CD4-positive, alpha-beta T cell (primary cell): ENCODE measurements around the gene TMUB1. TPM values are rescaled to one million over a fixed set of nuclear protein-coding genes. Genes with fewer than 3 reads are reported as not detected.
A peak's percentile ranks its signal among the peaks of the same experiment; 100 is the strongest.

Experiments used
- ATAC-seq: fragments of 200-7000 bp; cut with Tn5 transposase; one replicate; pipeline ENCODE4 v1.10.0; 2022; ENCODE audit warnings: mild to moderate bottlenecking; ENCODE audit not compliant: poor library complexity
- CTCF ChIA-PET: fragments of 350-600 bp; sonication (Branson Sonifier 250); formaldehyde crosslinking; loops from one replicate; lab custom pipeline; 2021; ENCODE audit warnings: antibody characterized with exemption, inconsistent platforms; lab: Charles Lee
- POLR2A ChIA-PET: fragments of 350-600 bp; sonication (Branson Sonifier 250); formaldehyde crosslinking; loops from one replicate; lab custom pipeline; 2021; ENCODE audit warnings: antibody characterized with exemption, inconsistent platforms; lab: Charles Lee
- DNase-seq, 14 experiments: peaks; one replicate each; pipeline ENCODE4 v3.0.0-alpha.2; 2013 to 2020; ENCODE audit warnings: mixed read lengths in 2 of 14
- H3K27ac ChIP-seq, 2 donors: one replicate each; pipeline versions ENCODE4 v1.5.1 to v1.7.0; 2013; ENCODE audit warnings: low read length in 2 of 2, low read depth in 1 of 2, mild to moderate bottlenecking in 1 of 2
- H3K27me3 ChIP-seq, 2 experiments: 1 replicate in 1 of 2; 2 replicates in 1 of 2; pipeline versions ENCODE4 v1.6.1 to v1.7.0; 2013; ENCODE audit warnings: low read length in 2 of 2, control low read depth in 1 of 2, mild to moderate bottlenecking in 1 of 2, moderate library complexity in 1 of 2; ENCODE audit not compliant: insufficient read depth in 2 of 2, control insufficient read depth in 1 of 2
- H3K36me3 ChIP-seq: one replicate; pipeline ENCODE4 v1.6.1; 2013; ENCODE audit warnings: low read length, control low read depth; ENCODE audit not compliant: insufficient read depth
- H3K4me1 ChIP-seq: one replicate; pipeline ENCODE4 v1.6.1; 2013; ENCODE audit warnings: low read length, control low read depth; ENCODE audit not compliant: insufficient read depth
- H3K4me3 ChIP-seq: one replicate; pipeline ENCODE4 v1.5.1; 2013; ENCODE audit warnings: mild to moderate bottlenecking, low read length, moderate library complexity
- H3K9me3 ChIP-seq, 2 experiments: 1 replicate in 1 of 2; 2 replicates in 1 of 2; pipeline versions ENCODE4 v1.6.1 to v1.7.0; 2013; ENCODE audit warnings: low read length in 2 of 2, mild to moderate bottlenecking in 2 of 2, control low read depth in 1 of 2, moderate library complexity in 1 of 2; ENCODE audit not compliant: control insufficient read depth in 1 of 2, insufficient read depth in 1 of 2
- H3K27ac Mint-ChIP-seq: one replicate; pipeline ENCODE4 v1.8.0; 2020; ENCODE audit warnings: mixed read lengths
- H3K27me3 Mint-ChIP-seq: one replicate; pipeline ENCODE4 v1.8.0; 2021; ENCODE audit warnings: mixed read lengths
- H3K36me3 Mint-ChIP-seq: one replicate; pipeline ENCODE4 v1.8.0; 2021; ENCODE audit warnings: low read depth, mixed read lengths
- H3K4me1 Mint-ChIP-seq: one replicate; pipeline ENCODE4 v1.8.0; 2021; ENCODE audit warnings: low read depth, mixed read lengths
- H3K4me3 Mint-ChIP-seq: one replicate; pipeline ENCODE4 v1.8.0; 2020; ENCODE audit warnings: mild to moderate bottlenecking, mixed read lengths
- H3K9me3 Mint-ChIP-seq: one replicate; pipeline ENCODE4 v1.8.0; 2020; ENCODE audit warnings: mixed read lengths
- CTCF ChIP-seq: fragments of 200-600 bp; IDR thresholded peaks from one replicate; pipeline ENCODE4 v1.8.0; 2022; ENCODE audit warnings: antibody characterized with exemption, mild to moderate bottlenecking
- intact Hi-C, 2 experiments: fragments of 100-400 bp; cut with DNase I in 1 of 2; cut with micrococcal nuclease in 1 of 2; formaldehyde crosslinking; loops; one replicate each; pipeline versions ENCODE4 v1.15.1 to v1.9.0; 2023 to 2025; cut with DNase I, micrococcal nuclease
- total RNA-seq, 174 experiments: library from RNA in 2 of 174; stranded (reverse) in 2 of 174; gene quantifications; one replicate each; pipeline ENCODE4 v1.2.3 and lab custom pipeline; 2021 to 2026

TMUB1 gene
- total RNA-seq, 2 experiments from 2014 or later: 44.5 to 46.6 TPM

DNA sequence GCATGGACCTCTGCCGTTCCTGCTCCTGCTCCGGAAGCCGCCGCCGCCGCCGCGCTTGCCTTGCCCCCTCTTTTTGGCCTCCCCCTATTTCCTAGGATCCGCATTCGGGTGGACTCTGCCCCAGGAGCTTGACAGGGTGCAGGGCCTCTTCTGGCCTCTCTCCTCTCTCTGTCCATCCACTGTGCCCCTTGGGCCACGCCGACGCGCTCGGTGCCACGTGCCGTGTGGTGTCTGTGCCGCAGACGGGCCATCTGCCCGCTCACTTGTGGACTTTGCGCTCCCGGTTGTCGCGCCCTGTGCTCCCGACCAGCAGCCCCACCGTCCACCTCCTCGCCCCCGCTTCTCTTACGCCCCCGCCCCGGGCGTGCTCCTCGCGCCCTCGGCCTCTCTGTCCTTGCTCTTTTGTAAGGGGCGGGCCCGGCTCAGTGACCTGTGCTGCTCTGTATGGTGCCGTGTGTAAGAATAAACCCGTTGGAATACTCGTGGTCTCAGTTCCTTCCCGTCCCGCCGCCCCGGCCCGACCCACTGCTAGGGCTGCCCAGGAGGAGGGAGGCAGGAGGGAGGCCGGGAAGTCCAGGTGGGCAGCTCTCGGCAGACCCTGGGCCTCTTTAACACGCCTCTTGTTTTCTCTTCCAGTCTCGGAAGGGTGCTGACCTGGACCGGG is 40.0 kb upstream of the TMUB1 start:
- TF ChIP-seq CTCF: no peak
- H3K4me3 ChIP-seq: no peak overlapping the region
- no peaks in the 10 kb centered on the region for H3K9me3 ChIP-seq
- ChIA-PET CTCF (interaction anchor here (0.6 to 1.4 kb wide), 13 partner anchors 7 to 160 kb away, joined by 3 to 15 read pairs (median 3); partner anchors contain the start of genes GBX1 and SLC4A2), POLR2A (interaction anchor here (1.0 kb wide), 1 partner anchor 229 kb away, joined by 3 read pairs; no protein-coding TSS in a partner anchor)
- H3K4me3 Mint-ChIP-seq: peak overlapping the region; percentile 6
- DNase-seq (peak in 1 of 14 experiments; percentile 38), ATAC-seq (no peak)
- H3K4me1 ChIP-seq: peaks cover 14% of the 10 kb centered on the region
- H3K27ac ChIP-seq: no peak overlapping the region
- no peaks in the 10 kb centered on the region for H3K27me3 ChIP-seq
- no peaks in the 10 kb centered on the region for H3K9me3 Mint-ChIP-seq
- intact Hi-C loops: no loop called here
- no peaks in the 10 kb centered on the region for H3K27me3 Mint-ChIP-seq
- peaks cover 14% of the 10 kb centered on the region for H3K36me3 ChIP-seq
- no peak overlapping the region for H3K27ac Mint-ChIP-seq
- H3K36me3 Mint-ChIP-seq: peaks cover 55% of the 10 kb centered on the region
- peaks cover 10% of the 10 kb centered on the region for H3K4me1 Mint-ChIP-seq

DNA sequence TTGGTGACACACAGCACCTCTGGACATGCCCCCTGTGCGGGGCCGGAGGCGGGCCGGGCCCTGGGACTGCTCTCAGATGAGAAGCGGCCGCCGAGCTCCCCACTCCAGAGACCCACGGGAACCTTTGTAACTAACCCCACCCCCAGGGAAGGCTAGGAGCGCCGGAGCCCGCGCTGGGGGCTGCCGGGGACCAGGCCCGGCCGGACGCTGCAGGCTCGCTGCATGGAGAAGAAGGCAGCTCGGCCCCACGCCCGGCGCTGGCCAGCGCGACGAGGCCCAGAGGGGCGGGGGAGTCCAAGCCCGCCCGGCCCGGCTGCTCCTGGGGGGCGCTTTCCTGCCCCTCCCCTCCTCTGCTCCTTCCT is 39.5 kb upstream of the TMUB1 start:
- H3K4me1 ChIP-seq: peaks cover 19% of the 10 kb centered on the region
- no peak overlapping the region for H3K4me3 ChIP-seq
- ChIA-PET POLR2A (no interaction called here), CTCF (no interaction called here)
- no peak for TF ChIP-seq CTCF
- H3K9me3 ChIP-seq: no peaks in the 10 kb centered on the region
- Mint-ChIP-seq H3K9me3 (no peaks in the 10 kb centered on the region), H3K4me3 (no peak overlapping the region), H3K27ac (no peak overlapping the region), H3K4me1 (peaks cover 10% of the 10 kb centered on the region), H3K27me3 (no peaks in the 10 kb centered on the region), H3K36me3 (peaks cover 52% of the 10 kb centered on the region)
- intact Hi-C loops: no loop called here
- no peak overlapping the region for H3K27ac ChIP-seq
- no peak for ATAC-seq
- no peak for DNase-seq
- no peaks in the 10 kb centered on the region for H3K27me3 ChIP-seq
- H3K36me3 ChIP-seq: peaks cover 14% of the 10 kb centered on the region

DNA sequence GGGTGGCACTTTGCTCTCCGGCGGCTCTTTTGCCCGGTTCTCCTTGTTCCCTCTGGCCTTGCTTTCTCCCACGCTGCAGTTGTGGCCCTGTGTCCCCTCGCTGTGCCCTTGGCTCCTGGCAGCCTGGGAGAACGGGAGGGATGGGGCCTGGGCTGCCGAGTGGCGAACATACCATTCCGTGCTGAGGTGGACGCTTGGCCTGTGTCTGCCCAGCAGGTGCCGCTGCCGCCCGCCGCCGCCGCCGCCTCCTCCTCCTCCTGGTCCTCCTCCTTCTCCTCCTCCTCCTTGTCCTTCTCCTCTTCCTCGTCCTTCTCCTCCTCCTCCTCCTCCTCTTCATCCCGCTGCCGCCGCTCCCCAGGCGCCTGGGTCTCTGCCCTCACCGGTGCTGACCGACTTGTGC is 39.0 kb upstream of the TMUB1 start:
- intact Hi-C loops: no loop called here
- CTCF ChIA-PET: no interaction called here
- Mint-ChIP-seq H3K4me1 (peaks cover 14% of the 10 kb centered on the region), H3K9me3 (no peaks in the 10 kb centered on the region), H3K27ac (no peak overlapping the region), H3K36me3 (peaks cover 52% of the 10 kb centered on the region), H3K27me3 (no peaks in the 10 kb centered on the region), H3K4me3 (no peak overlapping the region)
- ATAC-seq: no peak
- Histone ChIP-seq H3K9me3 (no peaks in the 10 kb centered on the region), H3K27ac (no peak overlapping the region), H3K4me3 (no peak overlapping the region), H3K36me3 (peaks cover 14% of the 10 kb centered on the region), H3K27me3 (no peaks in the 10 kb centered on the region), H3K4me1 (peaks cover 24% of the 10 kb centered on the region)
- TF ChIP-seq CTCF: no peak
- POLR2A ChIA-PET: no interaction called here
- no peak for DNase-seq
